CD4-positive, alpha-beta T cell treated with Interleukin-1 beta for 1 hour (primary cell): ENCODE measurements around the gene ADAR.

Experiments used
- DNase-seq, 2 donors: peaks; one replicate each; pipeline ENCODE4 v3.0.0-alpha.2; 2020 to 2022

Gene ADAR

GRCh38 chr1:154583773-154584172 is 24.2 kb downstream of the ADAR start:
- no peak for DNase-seq

- DNase-seq: no peak
Measured at GRCh38 chr1:154582885-154583284, 25.1 kb downstream of the ADAR start.

GRCh38 chr1:154581766-154582165 is 26.2 kb downstream of the ADAR start:
- DNase-seq: no peak

GRCh38 chr1:154579374-154579773 is 28.6 kb downstream of the ADAR start:
- DNase-seq: no peak

GRCh38 chr1:154578058-154578418 is 29.9 kb downstream of the ADAR start:
- DNase-seq: no peak

GRCh38 chr1:154577346-154578057 is 30.5 kb downstream of the ADAR start:
- no peak for DNase-seq

- DNase-seq: no peak
Measured at GRCh38 chr1:154575951-154576566, 31.9 kb downstream of the ADAR start.

GRCh38 chr1:154575147-154575927 is 32.6 kb downstream of the ADAR start:
- no peak for DNase-seq

GRCh38 chr1:154574716-154575115 is 33.3 kb downstream of the ADAR start:
- DNase-seq: no peak

- DNase-seq: no peak
Measured at GRCh38 chr1:154573168-154573510, 34.8 kb downstream of the ADAR start.

GRCh38 chr1:154572468-154573167 is 35.4 kb downstream of the ADAR start:
- no peak for DNase-seq

GRCh38 chr1:154571964-154572288 is 36.1 kb downstream of the ADAR start:
- DNase-seq: no peak

- no peak for DNase-seq
Measured at GRCh38 chr1:154571244-154571963, 36.6 kb downstream of the ADAR start.

- no peak for DNase-seq
Measured at GRCh38 chr1:154568157-154568815, 39.7 kb downstream of the ADAR start.

- peak; percentile 62 to 73 for DNase-seq
Measured at GRCh38 chr1:154567386-154568156, 40.4 kb downstream of the ADAR start, which contains the start of gene CHRNB2. Gene CHRNB2 (plus strand): TSS chr1:154567778. CDS start chr1:154568045, 267 bp downstream.

GRCh38 chr1:154565876-154566275 is 42.1 kb downstream of the ADAR start:
- no peak for DNase-seq

- peak; percentile 85 to 86 for DNase-seq
Measured at GRCh38 chr1:154559466-154560044, 48.4 kb downstream of the ADAR start.

GRCh38 chr1:154558720-154559465 is 49.1 kb downstream of the ADAR start:
- peak; percentile 99 to 100 for DNase-seq

- peak in 1 of 2 donors; percentile 44 for DNase-seq
Measured at GRCh38 chr1:154557939-154558719, 49.9 kb downstream of the ADAR start, which contains the start of gene UBE2Q1. Gene UBE2Q1 (minus strand): TSS chr1:154558662. CDS start chr1:154558553, 109 bp downstream.
